HG03575 (cell line): Measurements from ENCODE around the gene RAB25.
"Not testable (repeated sequence)": the region's sequence is repeated elsewhere in the genome, so short reads cannot be mapped to it uniquely, and the experiment has no call there.

ENCODE experiments used
- ATAC-seq: cut with Tn5 transposase; IDR thresholded peaks from one replicate; pipeline ENCODE4 v1.9.1; 2021; ENCODE audit not compliant: unreplicated experiment, insufficient number of reproducible peaks, low FRiP score; ENCODE audit errors: extremely low read depth

Gene RAB25

DNA sequence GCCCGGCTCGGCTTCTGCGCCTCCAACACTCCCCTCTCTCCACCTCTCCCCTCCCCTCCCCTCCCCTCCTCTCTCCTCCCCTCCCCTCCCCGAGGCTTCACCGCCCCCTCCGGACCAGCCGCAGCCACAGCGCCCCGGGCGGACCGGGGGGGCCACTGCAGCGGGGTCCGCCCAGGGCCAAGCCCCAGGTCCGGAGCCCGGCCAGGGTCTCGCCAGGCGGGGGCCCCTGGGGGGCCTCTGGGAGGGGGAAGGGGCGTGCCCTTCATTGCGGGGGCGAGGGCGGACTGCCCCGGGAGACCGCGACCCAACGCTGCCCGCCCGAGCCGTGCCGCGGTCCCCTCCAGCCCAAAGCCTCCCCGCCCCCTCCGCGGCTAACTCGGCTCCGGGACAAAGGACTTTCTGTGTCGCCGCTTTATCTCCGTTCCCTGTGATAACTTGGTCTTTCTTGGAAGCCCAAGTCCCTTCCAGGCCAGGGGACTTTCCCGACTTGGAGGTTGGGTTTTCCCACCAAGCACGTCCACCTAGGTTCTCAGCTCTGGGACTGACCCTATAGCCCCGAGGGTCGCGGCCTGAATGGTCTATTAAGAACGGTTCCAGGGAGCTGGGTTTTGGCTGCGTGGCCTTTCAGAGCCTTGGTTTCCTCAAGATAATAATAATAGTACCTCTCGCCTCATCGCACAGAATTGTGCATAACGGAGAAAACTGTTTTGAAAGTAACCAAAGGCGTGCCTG, 7.0 kb upstream of the RAB25 start, which contains the start of gene UBQLN4:
Gene UBQLN4 (minus strand): TSS at position 31 of the 732 bp plus-strand sequence. CDS start 97 bp downstream, outside the sequence.
- ATAC-seq: no peak

GRCh38 chr1:156054500-156055280, 6.3 kb upstream of the RAB25 start, which contains the start of gene LAMTOR2:
LAMTOR2 (plus strand) TSS chr1:156054782; CDS start chr1:156054890, 108 bp downstream.
- peak; percentile 49 for ATAC-seq

DNA sequence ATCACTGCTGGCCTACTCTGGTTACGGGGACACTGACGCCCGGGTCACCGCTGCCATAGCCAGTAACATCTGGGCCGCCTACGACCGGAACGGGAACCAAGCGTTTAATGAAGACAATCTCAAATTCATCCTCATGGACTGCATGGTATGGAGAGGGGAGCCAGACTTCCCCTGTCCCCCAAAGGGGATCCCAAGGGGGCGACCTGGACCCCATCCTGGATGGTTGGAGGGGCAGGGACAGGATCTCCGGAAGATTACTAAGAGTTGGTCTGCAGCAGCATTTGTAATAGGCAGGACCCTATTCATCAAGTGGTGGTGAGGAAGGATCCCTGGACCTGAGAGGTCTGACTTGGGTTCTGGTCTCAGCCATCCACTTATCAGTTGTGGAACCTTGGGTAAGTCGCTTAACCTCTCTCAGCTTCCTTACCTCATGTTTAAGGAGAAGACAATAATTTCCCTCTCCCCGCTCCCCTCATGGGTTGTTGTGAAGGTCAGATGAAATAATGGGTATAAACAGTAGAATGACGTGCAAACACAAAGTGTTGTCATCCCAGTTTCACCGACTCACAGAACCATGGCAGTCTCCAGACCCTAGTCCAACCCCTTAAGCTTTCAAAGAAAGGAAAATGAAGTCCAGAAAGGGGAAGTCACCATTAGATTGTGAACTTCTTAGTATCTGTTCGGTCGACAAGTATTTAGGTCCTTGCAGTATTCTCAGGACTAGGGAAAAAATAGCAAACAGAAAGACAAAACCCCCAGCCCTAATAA, 5.5 kb upstream of the RAB25 start:
- ATAC-seq: no peak

DNA sequence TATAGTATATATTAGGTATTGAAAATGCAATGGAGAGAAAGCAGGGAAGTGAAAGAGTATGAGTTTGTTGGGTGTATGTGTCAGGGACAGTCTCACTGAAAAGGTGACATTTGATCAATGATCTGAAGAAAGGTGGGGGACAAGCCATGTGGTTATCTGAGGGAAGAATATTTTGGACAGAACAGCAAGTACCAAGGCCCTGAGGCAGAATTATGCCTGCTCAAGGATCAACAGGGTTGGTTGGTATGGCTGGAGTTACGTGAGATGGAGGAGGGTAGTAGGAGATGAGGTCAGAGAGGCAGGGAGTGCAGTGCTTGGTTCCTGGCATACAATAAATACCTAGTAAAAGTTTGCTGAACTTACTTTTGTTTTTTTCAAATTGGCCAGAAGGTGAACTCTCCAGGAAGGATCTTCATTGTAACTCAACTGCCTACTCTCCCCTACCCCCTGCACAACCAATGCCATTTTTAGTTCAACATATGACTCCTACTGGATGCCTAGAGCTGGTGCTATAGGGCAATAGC, 4.6 kb upstream of the RAB25 start:
- ATAC-seq: no peak

DNA sequence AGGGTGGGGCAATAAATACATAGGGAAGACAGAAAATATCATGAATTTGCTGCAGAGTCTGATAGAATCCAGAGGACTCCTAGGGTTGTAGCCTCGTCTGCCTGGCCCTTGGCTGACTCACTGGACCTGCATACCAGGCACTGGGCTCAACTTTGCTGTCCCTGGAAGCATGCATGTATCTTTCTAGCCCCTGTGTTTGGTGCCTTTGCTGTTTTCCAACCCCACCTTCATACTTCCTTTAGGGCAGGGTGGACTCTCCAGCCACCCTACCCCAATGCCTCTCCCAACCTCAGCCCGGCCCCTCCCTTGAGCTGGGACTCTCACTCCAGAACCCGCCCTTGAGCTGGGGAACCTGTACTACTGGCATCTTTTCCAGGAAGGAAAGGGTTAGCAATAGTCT, 1.2 kb downstream of the RAB25 start:
- ATAC-seq: no peak

DNA sequence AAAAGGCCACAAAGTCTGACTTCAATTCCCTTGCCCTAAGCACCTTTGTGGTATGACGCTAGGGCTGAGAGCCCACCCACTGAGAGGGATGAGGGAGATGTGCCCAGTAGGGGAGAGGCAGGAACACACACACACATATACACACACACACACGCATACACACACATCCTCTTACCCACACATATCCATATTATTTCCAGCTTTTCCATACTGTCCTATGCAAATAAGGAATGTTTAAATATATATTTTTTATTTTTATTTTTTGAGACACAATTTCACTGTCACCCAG, 3.0 kb downstream of the RAB25 start:
- ATAC-seq: no peak

DNA sequence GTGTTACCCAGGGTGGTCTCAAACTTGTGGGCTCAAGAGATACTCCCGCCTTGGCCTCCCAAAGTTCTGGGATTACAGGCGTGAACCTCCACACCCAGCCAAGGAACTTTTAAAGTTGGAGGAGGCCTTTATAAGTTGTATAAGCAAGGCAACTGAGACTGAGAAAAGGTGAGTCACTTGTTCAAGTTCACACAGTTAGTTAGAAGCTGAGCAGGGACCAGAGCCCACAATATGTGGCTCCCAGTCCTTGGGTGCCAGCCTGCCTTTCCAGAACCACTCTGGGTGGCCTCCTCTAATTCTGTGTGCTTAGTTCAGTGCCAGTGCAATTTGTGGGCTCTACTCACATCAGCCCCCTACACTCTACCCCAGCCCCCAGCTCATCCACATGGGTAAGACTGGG, 3.7 kb downstream of the RAB25 start:
- ATAC-seq: no peak

DNA sequence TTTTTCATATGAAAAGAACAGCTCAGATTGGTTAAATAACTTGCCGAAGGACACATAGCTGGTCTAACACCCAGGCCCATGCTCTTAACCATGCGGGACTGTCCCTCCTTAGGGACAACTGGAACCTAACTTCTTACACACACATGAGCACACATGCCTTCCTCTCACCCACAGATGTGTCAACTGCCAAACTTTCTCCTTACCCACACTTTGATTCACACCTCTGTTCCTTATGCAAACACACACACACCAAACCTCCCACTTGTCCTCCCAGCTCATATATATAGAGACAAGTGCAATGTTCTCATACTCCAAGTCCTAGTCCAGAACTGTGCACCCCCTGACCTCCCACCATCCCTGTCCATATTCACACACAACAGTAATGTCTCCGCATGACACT, 4.3 kb downstream of the RAB25 start:
- no peak for ATAC-seq

DNA sequence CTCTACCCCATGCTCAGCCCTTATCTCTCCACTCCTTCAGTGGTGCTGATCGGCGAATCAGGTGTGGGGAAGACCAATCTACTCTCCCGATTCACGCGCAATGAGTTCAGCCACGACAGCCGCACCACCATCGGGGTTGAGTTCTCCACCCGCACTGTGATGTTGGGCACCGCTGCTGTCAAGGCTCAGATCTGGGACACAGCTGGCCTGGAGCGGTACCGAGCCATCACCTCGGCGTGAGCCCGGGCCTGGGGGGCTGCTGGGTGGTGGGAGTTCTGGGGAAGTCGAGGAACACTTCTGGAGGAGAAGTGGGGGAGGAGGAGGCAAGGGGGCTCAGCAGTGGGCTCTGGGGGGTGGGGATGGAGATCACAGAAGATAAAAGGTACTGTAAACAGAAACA, 4.9 kb downstream of the RAB25 start:
- ATAC-seq: no peak

DNA sequence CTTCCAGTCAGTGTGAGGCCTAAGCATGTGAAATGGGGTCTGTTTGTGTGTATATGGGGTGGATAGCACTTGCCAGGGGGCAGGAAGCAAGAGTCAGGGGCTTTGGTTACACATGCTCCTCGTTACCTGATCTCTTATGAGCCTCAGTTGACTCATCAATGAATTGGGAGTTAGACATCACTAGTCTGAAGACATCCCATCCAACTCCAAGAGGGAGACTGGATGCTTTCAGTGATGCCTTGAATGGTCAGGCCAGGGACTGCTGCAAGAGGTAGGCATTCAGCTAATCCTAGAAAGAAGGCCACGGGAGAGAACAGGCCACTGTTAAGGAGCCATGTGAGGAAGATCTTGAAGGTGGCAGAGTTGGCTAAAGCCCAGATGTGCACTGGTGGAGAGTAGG, 6.3 kb downstream of the RAB25 start:
- no peak for ATAC-seq

DNA sequence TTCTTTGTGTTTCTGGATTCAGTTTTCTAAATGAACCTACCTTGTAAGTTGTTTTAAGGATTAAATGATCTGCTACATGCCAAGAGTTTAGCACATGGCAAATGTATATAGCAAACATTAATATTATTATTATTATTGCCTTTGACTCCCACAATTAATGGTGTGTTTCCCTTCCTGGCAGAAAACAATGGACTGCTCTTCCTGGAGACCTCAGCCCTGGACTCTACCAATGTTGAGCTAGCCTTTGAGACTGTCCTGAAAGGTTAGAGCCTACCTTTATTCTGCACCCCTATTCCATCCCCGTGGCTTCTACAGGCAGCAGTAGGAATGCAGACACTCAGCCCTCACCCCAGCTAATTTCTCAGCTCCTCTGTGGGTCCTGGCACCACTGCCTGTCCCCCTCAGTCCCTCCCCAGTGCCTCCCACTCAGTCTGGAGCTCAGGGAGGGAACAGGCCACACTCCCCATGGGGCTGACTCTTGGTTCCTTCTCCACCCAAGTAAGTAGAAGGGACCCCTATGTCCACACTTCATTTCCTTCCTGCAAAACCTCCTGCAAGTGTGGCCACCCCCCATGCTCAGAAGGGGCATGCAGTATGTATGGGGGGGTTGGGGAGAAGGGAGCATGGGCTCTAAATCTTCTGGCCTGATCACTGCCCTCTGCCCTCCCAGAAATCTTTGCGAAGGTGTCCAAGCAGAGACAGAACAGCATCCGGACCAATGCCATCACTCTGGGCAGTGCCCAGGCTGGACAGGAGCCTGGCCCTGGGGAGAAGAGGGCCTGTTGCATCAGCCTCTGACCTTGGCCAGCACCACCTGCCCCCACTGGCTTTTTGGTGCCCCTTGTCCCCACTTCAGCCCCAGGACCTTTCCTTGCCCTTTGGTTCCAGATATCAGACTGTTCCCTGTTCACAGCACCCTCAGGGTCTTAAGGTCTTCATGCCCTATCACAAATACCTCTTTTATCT, 8.8 kb downstream of the RAB25 start:
- ATAC-seq: no peak

DNA sequence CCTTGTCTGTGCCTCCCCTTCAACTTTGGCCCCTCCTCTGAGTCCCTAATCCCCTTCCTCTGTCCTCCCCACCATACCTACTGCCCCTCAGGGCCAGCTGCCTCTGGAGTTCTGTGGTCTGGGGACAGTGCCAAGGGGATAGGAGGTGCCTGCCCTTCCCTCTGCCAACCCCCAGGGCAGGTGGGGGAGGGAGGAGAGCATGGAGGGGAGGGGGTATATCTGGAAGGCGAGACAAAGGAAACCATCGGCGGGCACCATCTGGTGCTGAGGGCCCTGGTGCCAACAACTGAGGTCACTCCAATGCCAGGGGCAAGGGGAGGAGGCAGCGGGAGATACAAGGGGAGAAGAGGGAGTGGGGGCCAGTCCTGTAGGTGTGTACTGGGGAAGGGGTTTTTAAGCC, 9.6 kb downstream of the RAB25 start:
- ATAC-seq: no peak

DNA sequence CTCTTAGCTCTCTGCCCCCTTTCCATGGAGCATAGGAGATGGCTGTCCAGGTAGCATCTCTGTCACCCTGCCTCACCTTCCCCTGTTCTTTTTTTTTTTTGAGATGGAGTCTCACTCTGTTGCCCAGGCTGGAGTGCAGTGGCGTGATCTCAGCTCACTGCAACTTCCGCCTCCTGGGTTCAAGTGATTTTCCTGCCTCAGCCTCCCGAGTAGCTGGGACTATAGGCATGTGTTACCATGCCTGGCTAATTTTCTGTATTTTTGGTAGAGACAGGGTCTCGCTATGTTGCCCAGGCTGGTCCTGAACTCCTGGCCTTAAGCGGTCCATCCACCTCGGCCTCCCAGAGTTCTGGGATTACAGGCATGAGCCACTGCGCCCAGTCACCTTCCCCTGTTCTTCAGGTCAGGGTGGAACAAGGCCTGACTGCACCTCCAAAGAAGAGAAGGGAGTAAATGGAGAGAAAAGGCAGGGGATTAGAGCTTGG, 10.4 kb downstream of the RAB25 start:
- ATAC-seq: not testable (repeated sequence)

- ATAC-seq: no peak
These were observed 11.3 kb downstream of the RAB25 start for GRCh38 chr1:156072251-156072650.

DNA sequence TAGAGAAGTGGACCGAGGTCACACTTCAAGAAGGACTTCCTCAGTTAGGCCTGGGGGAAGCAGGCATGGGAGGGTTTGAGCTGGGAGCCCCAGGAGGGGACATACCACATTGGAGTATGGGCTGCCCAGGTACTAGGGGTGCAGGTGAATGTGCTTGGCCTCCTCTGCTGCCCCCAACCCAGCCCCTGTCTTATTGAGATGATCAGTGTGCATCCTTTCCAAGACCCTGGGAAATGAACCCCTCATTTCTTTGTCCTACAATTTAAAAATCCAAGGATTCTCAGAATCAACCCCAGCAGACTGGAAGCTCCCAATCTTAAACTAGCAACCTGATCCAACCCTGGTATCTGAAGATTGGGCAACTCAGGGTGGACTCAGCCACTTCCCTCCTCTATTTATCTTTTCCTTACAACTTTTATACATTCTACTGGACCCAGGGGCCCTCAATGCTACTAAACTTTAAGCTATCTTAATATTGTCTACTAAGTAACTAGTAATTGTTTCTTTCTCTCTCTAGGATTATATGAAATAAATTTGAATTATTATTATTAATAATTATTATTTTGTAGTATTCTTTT, 12.2 kb downstream of the RAB25 start:
- no peak for ATAC-seq

DNA sequence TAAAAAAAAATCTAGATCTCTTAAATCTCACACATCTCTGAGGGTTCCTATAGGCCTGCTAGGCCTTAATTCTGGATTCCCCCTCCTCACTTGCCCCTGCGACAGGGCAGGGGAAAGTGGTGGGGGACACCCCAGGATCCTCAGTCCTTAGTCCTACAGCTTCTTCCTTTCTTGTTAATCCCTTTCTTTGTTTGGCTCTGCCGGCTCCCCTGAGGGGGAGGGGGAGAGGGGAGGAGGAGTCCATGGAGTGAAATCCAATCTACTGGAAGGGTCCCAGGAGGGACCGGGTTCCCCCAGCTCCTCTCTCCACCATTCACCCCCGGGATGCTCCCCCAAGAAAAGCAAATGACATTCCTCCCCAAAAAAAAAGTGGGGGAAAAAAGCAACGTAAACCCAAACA, 12.8 kb downstream of the RAB25 start:
- no peak for ATAC-seq

- ATAC-seq: no peak
These were observed 13.7 kb downstream of the RAB25 start for GRCh38 chr1:156074661-156075060.

DNA sequence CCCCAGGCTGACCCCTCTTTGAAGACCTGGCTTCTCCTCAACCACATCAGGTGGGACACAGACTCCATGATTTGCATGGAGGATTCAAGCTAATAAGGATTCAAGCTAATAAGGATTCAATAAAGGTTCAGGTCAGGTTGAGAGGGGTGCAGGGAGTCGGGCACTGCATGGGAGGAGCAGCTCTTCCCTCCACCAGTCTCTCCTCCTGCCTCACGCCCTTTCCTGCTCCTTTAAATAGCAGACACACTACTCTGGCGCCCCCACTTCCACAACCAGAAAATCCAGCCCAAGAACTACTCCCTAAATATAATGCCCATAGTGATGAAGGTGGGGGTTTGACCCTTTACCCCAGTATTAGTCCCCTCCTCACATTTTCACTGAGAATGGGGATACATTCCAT, 14.2 kb downstream of the RAB25 start:
- ATAC-seq: no peak
